ENCODE data around the gene CXCR4.
"Not testable (repeated sequence)": the region's sequence is repeated elsewhere in the genome, so short reads cannot be mapped to it uniquely, and the experiment has no call there.

Gene CXCR4

DNA sequence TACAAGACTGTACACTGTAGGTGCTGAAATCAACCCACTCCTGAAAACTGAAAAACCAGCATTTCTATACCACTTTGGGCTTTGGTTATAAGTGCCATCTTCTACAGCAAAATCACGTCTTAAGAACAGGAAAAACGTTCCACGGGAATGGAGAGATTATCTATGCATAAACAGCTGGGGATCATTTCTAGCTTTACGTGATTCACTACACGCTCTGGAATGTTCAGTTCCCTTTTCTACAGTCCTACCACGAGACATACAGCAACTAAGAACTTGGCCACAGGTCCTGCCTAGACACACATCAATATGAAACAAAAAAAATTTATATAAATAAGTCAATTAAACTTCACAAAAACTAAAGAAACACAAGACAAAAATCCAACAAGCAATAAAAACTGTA is 3.6 kb downstream of the CXCR4 start:
- DNase-seq (ENCODE audit: low spot score): no peak

DNA sequence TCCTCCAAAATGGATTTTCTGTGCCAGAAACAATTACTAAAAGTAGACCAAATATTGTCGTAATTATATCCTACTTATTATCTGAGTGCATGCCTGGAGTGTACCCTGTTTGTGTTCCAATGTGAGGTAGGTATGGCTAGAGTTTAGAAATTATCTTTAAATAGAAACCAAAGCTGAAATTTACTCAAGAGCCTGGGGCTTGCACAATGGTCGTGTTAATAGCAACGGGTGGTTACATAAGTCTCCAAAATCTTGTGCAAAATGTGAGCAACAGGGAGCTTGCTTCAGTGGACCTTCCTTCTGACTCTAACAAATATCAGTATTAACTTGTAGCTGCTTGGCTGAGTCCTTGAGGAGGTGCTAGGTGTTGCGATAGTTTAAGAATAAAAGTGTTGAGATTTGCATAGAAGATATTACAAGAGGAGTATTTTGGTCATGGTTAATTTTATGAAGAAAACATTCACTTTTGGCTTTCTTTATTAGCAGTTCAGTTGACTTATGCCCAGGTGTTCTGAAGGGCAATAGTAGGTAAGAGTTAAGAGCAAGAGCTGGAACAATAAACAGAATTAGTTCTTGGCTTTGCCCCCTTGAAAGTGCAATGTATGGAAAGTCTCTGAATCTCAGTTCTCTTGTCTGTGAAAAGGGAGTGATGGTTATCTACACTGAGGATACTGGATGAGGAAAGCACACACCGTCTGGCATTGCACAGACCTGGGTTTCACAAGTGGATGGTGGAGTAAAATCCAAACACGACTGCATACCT is 4.6 kb downstream of the CXCR4 start:
- no peak for DNase-seq (ENCODE audit: low spot score)

- DNase-seq (ENCODE audit: low spot score): no peak
Observed at GRCh38 chr2:136112317-136113208, 5.4 kb downstream of the CXCR4 start.

DNA sequence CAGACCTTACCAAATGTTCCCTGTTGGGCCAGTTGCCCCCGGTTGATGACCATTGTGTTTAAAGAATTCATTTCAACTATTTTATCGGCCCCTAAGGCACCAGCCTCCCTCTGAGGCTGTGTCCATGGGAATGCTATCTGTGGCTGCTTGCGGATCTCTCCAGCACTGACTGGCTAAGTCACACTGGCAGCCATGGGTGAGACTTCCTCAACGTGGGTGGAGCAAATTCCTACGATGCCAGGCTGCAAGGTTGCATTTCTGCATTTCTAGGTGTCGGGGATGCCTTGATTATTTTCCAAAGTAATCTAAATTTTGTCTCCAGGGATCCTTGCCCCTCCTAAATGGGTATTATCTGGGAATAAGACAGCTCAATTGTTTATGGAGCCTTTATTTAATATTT is 6.2 kb downstream of the CXCR4 start:
- DNase-seq (ENCODE audit: low spot score): no peak

DNA sequence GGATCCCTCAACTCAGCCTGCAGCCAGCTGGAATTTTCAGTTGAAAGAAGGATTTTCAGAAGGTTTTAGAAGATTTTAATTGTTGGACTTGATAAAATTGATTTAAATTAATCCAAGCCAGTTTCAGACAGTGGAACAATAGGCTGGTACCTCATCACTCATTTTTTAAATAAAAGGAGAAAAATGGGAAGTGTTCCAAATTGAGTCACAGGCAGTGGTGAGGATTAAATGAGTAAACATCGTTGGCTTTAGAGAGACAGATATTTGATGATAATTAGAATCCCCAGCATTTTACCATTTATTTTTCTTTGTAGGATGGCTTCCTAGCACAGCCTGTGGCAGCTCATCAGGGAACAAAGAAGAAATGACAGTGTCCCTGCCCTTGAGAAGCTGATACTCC is 7.4 kb downstream of the CXCR4 start:
- DNase-seq (ENCODE audit: low spot score): no peak

GRCh38 chr2:136108463-136108862 is 9.5 kb downstream of the CXCR4 start:
- no peak for DNase-seq (ENCODE audit: low spot score)

DNA sequence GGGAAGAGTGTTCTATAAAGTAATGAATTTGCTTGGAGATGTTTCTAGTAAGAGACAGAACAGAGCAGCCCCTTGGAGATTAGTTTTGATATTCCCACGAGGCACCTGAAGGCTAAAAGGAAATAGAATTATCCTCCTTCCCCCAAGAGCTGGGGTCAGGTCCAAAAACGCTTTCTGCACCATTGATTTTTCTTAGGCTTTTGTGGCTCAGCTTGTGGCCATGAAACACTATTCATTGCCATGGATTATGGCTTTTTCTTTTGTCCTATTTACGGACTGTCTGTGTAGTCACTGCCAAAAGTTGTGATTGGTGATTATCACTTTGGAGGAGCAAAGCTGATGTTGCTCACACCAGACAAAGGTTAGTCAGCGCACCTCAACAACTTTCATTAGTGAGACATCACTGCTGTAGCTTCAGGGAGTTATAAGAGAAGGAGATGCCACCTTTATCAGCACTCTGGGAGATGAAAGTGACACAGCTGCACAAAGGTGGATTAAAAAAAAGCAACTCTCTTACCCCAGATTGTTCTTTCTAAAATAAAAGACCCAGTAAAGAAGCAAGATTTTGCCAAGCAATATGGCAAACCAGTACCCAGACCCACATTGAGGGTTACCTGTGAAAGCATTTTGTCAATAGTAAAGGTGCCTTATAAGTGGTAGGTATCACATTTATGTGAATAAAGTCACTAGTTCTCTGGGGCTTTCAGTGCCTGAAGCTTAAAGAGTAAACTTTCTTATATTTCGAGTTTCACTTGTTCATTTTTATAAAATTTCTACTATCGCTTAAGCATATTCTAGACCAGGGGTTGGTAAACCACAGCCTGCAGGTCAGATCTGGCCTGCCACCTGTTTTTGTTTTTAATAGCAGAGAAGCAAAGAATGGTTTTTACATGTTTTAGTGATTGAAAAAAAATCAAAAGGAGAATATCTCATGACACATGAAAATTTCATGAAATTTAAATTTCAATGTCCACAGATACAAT is 10.6 kb downstream of the CXCR4 start:
- DNase-seq (ENCODE audit: low spot score): no peak

GRCh38 chr2:136106505-136106904 is 11.4 kb downstream of the CXCR4 start:
- no peak for DNase-seq (ENCODE audit: low spot score)

DNA sequence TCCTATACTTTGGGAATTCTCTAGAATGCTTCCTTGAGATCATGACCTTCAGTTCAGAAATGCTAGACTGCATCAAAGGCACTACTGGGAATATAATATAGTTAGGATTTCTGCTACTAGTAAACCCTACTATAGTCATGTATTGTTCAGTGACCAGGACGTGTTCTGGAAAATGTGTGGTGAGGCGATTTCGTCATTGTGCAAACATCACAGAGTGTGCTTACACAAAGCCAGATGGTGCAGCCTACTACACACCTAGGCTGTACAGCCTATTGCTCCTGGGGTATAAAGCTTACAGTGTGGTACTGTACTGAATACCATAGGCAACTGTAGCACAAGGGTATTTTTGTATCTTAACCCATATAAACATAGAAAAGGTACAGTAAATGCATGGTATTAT is 13.0 kb downstream of the CXCR4 start:
- DNase-seq (ENCODE audit: low spot score): no peak

GRCh38 chr2:136101042-136101441 is 16.9 kb downstream of the CXCR4 start:
- no peak for DNase-seq (ENCODE audit: low spot score)

- DNase-seq (ENCODE audit: low spot score): no peak
Observed at GRCh38 chr2:136098441-136098840, 19.5 kb downstream of the CXCR4 start.

DNA sequence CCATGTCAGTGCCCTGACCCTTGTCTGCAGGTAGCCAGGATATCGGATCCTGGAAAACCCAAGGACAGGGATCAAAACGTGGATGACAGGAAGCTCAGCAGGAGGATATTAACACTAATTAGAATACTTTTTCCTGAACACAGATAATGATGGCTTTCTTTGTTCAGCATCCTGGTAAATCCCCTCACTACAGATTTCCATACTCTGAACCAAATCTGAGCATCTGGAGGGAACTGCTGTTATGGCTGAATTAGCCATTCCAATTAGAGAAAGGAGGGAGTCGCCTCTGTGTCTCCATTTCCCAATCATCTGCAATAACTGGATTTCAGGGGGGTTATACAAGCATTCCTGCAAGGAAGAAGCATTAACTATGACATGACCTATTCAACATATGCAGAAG is 24.4 kb downstream of the CXCR4 start:
- DNase-seq (ENCODE audit: low spot score): no peak

DNA sequence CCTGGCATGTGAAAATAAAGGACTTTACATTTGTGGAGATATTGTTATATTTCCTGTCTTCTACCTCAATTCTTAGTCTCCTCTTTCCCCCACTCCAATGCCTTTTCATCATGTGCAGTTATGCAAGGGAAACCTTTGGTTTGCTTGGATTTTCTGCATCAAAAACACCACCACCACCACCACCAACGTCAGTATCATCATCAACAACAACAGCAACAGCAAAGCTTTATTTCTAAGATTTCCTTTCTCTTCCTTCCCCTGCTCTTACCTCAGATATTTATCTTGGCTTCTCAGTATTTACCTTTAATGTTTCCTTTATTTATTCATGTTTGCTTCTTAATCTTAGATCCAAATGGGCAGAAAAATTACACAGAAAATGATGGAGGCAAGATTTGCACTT is 26.1 kb downstream of the CXCR4 start:
- no peak for DNase-seq (ENCODE audit: low spot score)

DNA sequence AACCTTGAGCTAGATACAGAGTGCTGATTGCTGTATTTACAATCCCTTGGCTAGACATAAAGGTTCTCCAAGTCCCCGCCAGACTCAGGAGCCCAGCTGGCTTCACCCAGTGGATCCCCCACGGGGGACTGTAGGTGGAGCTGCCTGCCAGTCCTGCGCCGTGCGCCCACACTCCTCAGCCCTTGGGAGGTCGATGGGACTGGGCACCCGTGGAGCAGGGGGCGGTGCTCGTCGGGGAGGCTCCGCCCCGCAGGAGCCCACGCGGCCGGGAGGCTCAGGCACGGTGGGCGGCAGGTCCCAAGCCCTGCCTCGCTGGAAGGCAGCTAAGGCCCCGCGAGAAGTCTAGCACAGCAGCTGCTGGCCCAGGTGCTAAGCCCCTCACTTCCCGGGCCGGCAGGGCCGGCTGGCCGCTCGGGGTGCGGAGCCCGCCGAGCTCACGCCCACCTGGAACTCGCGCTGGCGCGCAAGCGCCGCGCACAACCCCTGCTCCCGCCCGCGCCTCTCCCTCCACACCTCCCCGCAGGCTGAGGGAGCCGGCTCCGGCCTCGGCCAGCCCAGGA is 30.0 kb downstream of the CXCR4 start:
- not testable (repeated sequence) for DNase-seq (ENCODE audit: low spot score)

DNA sequence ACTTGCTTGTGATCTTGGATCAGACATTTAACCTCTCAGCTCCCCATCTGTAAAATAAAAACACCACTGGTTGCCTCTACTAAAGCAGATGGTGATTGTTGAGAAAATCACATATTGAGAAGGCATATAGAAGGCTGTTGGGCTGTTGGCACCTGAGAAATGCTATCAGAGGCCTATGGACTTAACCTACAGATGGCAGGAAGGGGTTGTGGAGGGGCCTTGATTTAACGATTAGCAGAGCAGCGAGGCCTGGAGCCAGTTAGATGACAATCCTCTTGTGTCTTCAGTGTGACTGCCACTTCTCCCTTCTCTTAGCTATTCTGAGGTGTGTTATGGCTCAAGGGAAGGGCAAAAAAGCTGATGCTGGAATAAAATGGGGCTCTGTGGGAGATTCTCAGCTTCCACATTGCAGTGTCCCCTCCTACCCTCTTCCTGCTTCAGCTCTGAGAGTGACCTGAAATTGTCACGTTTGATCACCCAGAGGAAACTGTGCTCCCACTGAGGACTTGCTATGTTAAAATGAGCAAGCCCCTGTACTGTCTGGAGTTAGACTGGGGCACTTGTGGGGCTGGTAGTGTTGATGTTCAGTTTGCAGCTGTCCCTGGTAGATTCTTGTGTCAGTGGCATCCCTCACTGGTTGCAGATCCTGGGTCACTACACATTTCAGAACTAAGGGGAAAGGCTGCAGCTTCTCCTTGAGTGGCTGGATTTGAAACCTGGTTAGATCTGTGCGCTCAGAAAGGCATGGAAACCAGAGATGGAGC is 31.5 kb downstream of the CXCR4 start:
- DNase-seq (ENCODE audit: low spot score): no peak

- DNase-seq (ENCODE audit: low spot score): no peak
Observed at GRCh38 chr2:136085453-136086209, 32.3 kb downstream of the CXCR4 start.

DNA sequence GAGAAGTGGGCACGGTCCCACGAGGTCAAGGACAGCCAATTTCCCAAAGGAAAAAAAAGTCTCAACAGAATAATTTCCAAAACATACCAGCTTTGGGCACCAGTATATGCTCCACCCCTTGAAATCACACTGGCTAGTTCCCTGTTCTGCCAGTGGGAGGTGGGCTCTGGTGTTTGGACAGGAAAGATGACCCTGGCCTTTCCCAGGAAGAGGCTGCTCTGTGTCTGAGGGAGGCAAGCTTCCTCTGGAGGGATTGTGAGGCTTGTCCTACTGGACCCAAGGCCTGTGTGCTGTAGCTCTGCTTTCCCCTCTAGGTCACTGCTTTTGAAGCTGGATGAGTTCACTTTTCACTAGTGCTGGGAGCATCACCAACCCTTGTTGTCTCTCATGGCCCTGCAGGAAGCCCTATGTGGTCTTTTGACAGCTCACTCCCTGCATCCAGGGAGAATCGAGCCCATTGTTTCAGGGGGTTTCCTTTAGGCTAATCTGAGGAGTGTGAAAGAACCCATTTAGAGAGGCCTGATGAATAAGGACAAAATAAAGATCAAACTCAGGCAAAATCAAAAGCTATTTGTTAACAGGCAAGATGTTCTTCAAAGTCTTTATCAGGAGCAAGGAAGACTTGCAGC is 36.3 kb downstream of the CXCR4 start:
- no peak for DNase-seq (ENCODE audit: low spot score)

DNA sequence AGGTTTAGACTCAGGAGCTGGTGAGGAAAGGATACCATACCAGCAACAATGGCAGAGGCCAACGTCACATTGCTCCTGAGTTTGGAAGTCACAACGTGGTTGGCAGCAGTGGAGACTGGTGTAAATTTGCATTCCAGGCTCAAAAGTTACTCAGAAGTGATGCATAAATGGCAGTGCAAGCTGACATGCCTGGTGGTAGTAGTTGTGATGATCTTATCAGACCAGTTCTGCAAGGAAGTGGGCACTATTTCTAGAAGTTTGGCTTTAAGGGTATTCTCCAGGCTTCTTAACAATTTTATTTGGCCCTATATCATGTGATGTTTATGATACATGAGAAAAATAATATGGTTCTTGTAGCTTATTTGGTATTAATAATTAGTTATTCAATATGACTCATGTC is 37.8 kb downstream of the CXCR4 start:
- DNase-seq (ENCODE audit: low spot score): no peak

- DNase-seq (ENCODE audit: low spot score): no peak
Observed at GRCh38 chr2:136077107-136077506, 40.8 kb downstream of the CXCR4 start.

DNA sequence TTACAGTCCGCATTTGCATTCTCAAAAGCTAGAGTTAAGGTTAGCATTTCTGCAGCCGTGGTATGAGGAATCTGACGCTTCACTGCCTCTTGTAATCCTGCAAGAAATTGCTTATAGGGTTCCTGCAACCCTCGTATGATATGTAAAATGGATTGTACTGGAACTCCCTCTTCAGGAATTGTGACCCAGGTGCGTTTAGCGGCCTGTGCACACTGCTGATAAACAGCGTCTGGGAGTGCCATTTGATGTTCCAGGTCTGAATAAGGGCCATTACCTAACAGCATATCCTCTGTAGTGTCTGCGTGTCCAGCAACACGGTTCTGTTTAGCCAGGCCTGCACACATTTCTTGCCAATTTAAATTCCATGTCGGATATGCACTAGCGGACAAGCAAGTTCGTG is 42.5 kb downstream of the CXCR4 start:
- DNase-seq (ENCODE audit: low spot score): no peak
